K562 (cell line): ENCODE results near the gene ATL3. TPM values are rescaled to one million over a fixed set of nuclear protein-coding genes. Genes with fewer than 3 reads are reported as not detected.

ENCODE experiments used
- E2F3 ChIP-seq: fragments of 250-450 bp; sonication (Bioruptor Pico); IDR thresholded peaks from 2 replicates; pipeline ENCODE4 v1.4.0; 2020; ENCODE audit warnings: mild to moderate bottlenecking
- EGR1 ChIP-seq: fragments of 450-650 bp; conservative IDR thresholded peaks from 2 replicates; pipeline ENCODE4 v1.6.1; 2017; ENCODE audit warnings: mild to moderate bottlenecking
- FOXK1 ChIP-seq: sonication (generic); formaldehyde crosslinking; IDR thresholded peaks from 2 replicates; pipeline ENCODE4 v1.8.0; 2022; ENCODE audit warnings: missing genetic modification reagents, mild to moderate bottlenecking, borderline replicate concordance
- HDAC1 ChIP-seq, 2 experiments: fragments of 450-650 bp; IDR thresholded peaks; 2 replicates each; pipeline ENCODE4 v1.6.1; 2016 to 2017; ENCODE audit warnings: inconsistent platforms in 1 of 2, mild to moderate bottlenecking in 1 of 2, moderate library complexity in 1 of 2
- KDM5B ChIP-seq: fragments of 200-600 bp; sonication (generic); IDR thresholded peaks from 2 replicates; pipeline ENCODE4 v1.6.1; 2012; ENCODE audit warnings: low read depth, mild to moderate bottlenecking, moderate library complexity, low read length, control low read depth, inconsistent platforms; ENCODE audit not compliant: insufficient replicate concordance
- KLF1 ChIP-seq: fragments of 450-650 bp; IDR thresholded peaks from 2 replicates; pipeline ENCODE4 v1.6.1; 2016; ENCODE audit warnings: missing genetic modification characterization, missing compliant biosample characterization
- KLF13 ChIP-seq: fragments of 450-650 bp; IDR thresholded peaks from 2 replicates; pipeline ENCODE4 v1.6.1; 2016; ENCODE audit warnings: missing genetic modification characterization, low read depth, mild to moderate bottlenecking, missing compliant biosample characterization, moderate library complexity, borderline replicate concordance
- MTA2 ChIP-seq: fragments of 450-650 bp; IDR thresholded peaks from 2 replicates; pipeline ENCODE4 v1.6.1; 2016; ENCODE audit warnings: low read depth
- PHF20 ChIP-seq: fragments of 450-650 bp; IDR thresholded peaks from 2 replicates; pipeline ENCODE4 v1.6.1; 2018; ENCODE audit not compliant: partially characterized antibody
- RB1 ChIP-seq: fragments of 450-650 bp; IDR thresholded peaks from 2 replicates; pipeline ENCODE4 v1.6.1; 2017; ENCODE audit warnings: low read depth, mild to moderate bottlenecking
- RREB1 ChIP-seq: fragments of 250-450 bp; sonication (Bioruptor Pico); IDR thresholded peaks from 2 replicates; pipeline ENCODE4 v1.4.0; 2020
- SMAD4 ChIP-seq: fragments of 250-450 bp; sonication (Bioruptor Pico); conservative IDR thresholded peaks from 2 replicates; pipeline ENCODE4 v1.8.0; 2021; ENCODE audit warnings: inconsistent platforms, mild to moderate bottlenecking, moderate library complexity
- SMARCE1 ChIP-seq: fragments of 450-650 bp; IDR thresholded peaks from 2 replicates; pipeline ENCODE4 v1.7.1; 2016; ENCODE audit warnings: mild to moderate bottlenecking
- SOX6 ChIP-seq: fragments of 450-650 bp; IDR thresholded peaks from 2 replicates; pipeline ENCODE4 v1.6.1; 2014; ENCODE audit warnings: mild to moderate bottlenecking
- SRSF9 ChIP-seq: fragments of 200-400 bp; formaldehyde crosslinking; IDR thresholded peaks from 2 replicates; pipeline ENCODE4 v1.6.1; 2017; ENCODE audit warnings: low read depth, low read length, borderline replicate concordance
- SUPT5H ChIP-seq: fragments of 450-650 bp; IDR thresholded peaks from 2 replicates; pipeline ENCODE4 v1.6.1; 2016
- TAF7 ChIP-seq: fragments of 450-650 bp; IDR thresholded peaks from 2 replicates; pipeline ENCODE4 v1.6.1; 2016; ENCODE audit warnings: missing genetic modification characterization, missing compliant biosample characterization
- TRIM28 ChIP-seq: fragments of 450-650 bp; IDR thresholded peaks from 2 replicates; pipeline ENCODE4 v1.6.1; 2017
- ZNF232 ChIP-seq: sonication (generic); formaldehyde crosslinking; IDR thresholded peaks from 2 replicates; pipeline ENCODE4 v1.8.0; 2022; ENCODE audit warnings: mild to moderate bottlenecking, missing genetic modification reagents
- ZNF324 ChIP-seq: fragments of 250-450 bp; sonication (Bioruptor Pico); IDR thresholded peaks from 2 replicates; pipeline ENCODE4 v1.4.0; 2020; ENCODE audit warnings: mild to moderate bottlenecking
- ZNF717 ChIP-seq: fragments of 250-450 bp; sonication (Bioruptor Pico); IDR thresholded peaks from 2 replicates; pipeline ENCODE4 v1.5.0; 2021
- polyA plus RNA-seq, 8 experiments: library from polyadenylated mRNA; depleted of rRNA in 4 of 8; stranded (reverse) in 5 of 8; unstranded in 3 of 8; fragments of >200 nt; fragmentation: Nextera tagmentation in 2 of 8; fragmentation: Illumina TruSeq in 1 of 8; extraction: Ambion mirVana in 2 of 8; extraction: Trizol in 1 of 8; gene quantifications; 2 replicates each; pipeline versions ENCODE4 v1.2.1 to v1.2.3, GENCODE V29; 2011 to 2014; ENCODE audit warnings: inconsistent platforms in 1 of 8, missing spikeins in 1 of 8
- total RNA-seq, 7 experiments: library from RNA; depleted of rRNA in 6 of 7; stranded (reverse); fragments of >200 nt in 6 of 7; fragmentation: Illumina TruSeq in 2 of 7; extraction: Trizol in 2 of 7; gene quantifications; 2 replicates each; pipeline versions ENCODE4 v1.2.1 to v1.2.3, GENCODE V29; 2011 to 2021; ENCODE audit warnings: low replicate concordance in 1 of 7
- TF ChIP-seq, protein P1 (sequence below): fragments of 250-450 bp; sonication (Bioruptor Pico); IDR thresholded peaks from 2 replicates; pipeline ENCODE4 v1.8.0; 2022; ENCODE audit warnings: inconsistent platforms, mild to moderate bottlenecking, moderate library complexity, borderline replicate concordance
- TF ChIP-seq, protein P2 (sequence below): fragments of 450-650 bp; IDR thresholded peaks from 2 replicates; pipeline ENCODE4 v1.6.1; 2016; ENCODE audit warnings: low read depth, mild to moderate bottlenecking, moderate library complexity

Gene ATL3
- total and polyA plus RNA-seq, 9 of the 15 experiments (the other 6 are each of a cell fraction or from before 2014, with no cell fraction given), result 18.2 to 39.8 (median 23.9) TPM

DNA sequence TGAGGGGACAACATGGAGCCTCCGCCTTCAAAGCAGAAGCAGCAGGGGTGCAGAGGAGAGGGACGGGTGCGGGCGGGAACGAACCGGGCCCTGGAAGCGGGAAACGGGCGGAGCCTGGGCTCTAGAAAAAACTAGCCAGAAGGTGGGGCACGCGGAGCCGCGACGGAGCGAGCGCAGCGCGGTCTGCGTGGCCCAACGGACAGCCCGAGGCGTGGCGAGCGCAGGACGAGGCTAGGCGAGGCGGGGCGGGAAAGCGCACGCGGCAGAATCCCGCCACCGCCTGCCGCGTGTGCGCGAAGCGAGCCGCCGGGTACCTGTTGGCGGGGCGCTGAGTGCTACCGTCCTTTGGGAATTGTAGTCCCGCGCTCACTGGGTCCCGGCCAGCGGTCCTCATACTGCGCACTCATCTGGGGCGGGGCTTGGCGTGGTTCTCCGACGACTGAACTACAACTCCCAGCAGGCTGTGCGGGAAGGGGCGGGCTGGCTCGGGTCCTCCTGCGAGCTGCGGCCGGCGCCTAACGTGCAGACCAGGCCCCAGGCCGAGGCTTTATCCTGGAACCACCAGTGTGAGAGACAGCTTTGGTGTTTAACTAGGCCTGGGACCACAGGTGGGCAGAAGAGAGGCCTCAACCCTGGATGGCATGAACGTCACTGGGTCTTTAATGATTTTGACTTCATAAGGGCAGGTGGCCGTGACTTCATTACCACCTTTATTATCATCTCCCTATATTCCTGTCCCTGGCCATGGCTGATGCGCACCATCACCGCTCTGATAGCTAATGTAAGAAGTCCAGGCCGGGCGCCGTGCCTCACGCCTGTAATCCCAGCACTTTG is at the start of gene ATL3 (continued):
- peak; percentile 99 for TF ChIP-seq RB1
- 0 out of 2 replicates have a peak, but pooled peaks have one; percentile 12 for TF ChIP-seq RREB1
- TF ChIP-seq TRIM28, result no peak
- peak; percentile 93 for TF ChIP-seq SMAD4 (CRISPR knock-in tag)
- no peak for TF ChIP-seq ZNF717 (CRISPR knock-in tag)
- TF ChIP-seq PHF20, result peak; percentile 67
- peak; percentile 93 for TF ChIP-seq KLF13 (tag)
- TF ChIP-seq HDAC1 (IDR thresholded peaks at IDR 0.05), result peak in 1 of 2 experiments; percentile 81; a peak in 1 of 4 replicates
- TF ChIP-seq, protein P1, sequence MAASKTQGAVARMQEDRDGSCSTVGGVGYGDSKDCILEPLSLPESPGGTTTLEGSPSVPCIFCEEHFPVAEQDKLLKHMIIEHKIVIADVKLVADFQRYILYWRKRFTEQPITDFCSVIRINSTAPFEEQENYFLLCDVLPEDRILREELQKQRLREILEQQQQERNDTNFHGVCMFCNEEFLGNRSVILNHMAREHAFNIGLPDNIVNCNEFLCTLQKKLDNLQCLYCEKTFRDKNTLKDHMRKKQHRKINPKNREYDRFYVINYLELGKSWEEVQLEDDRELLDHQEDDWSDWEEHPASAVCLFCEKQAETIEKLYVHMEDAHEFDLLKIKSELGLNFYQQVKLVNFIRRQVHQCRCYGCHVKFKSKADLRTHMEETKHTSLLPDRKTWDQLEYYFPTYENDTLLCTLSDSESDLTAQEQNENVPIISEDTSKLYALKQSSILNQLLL (CRISPR knock-in tag), result no peak
- TF ChIP-seq SRSF9, result no peak
- peak; percentile 100 for TF ChIP-seq ZNF232 (CRISPR knock-in tag)
- no peak for TF ChIP-seq ZNF324 (CRISPR knock-in tag)
- peak; percentile 58 for TF ChIP-seq SUPT5H
- peak; percentile 99 for TF ChIP-seq E2F3 (CRISPR knock-in tag)
- no peak for TF ChIP-seq SMARCE1
- TF ChIP-seq TAF7, result no peak
- TF ChIP-seq, protein P2, sequence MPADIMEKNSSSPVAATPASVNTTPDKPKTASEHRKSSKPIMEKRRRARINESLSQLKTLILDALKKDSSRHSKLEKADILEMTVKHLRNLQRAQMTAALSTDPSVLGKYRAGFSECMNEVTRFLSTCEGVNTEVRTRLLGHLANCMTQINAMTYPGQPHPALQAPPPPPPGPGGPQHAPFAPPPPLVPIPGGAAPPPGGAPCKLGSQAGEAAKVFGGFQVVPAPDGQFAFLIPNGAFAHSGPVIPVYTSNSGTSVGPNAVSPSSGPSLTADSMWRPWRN, result peak; percentile 64; the same call in 1 of the 2 replicates
- peak; percentile 81 for TF ChIP-seq SOX6
- peak; percentile 100 for TF ChIP-seq FOXK1 (CRISPR knock-in tag)
- TF ChIP-seq KDM5B, result no peak
- TF ChIP-seq KLF1 (tag), result peak; percentile 95
- TF ChIP-seq EGR1, result no peak; the same call in 1 of the 2 replicates
- no peak for TF ChIP-seq MTA2
